GM19328 (cell line): ENCODE measurements around the gene BMP2K.

Source experiments
- ATAC-seq: cut with Tn5 transposase; IDR thresholded peaks from one replicate; pipeline ENCODE4 v1.9.1; 2021; ENCODE audit warnings: mild to moderate bottlenecking, moderate library complexity; ENCODE audit not compliant: unreplicated experiment

Gene BMP2K

DNA sequence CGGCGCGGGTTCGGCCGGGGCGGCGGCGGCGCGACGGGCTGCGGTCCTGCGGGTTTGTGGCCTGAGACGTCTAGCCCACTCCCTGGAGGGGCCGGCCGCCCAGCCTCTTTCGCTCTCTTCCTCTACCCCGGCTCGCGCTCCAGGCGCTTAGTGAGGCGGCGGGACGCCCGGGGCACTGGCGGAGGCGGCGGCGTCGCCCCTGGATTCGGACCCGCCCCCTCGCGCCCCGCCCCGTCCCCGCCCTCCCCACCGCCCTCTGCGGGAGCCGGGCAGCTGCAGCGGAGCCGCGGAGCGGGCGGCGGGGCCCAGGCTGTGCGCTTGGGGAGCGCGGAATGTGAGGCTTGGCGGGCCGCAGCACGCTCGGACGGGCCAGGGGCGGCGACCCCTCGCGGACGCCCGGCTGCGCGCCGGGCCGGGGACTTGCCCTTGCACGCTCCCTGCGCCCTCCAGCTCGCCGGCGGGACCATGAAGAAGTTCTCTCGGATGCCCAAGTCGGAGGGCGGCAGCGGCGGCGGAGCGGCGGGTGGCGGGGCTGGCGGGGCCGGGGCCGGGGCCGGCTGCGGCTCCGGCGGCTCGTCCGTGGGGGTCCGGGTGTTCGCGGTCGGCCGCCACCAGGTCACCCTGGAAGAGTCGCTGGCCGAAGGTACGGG, at the start of gene BMP2K:
Gene BMP2K (plus strand): TSS at position 272 of the 650 bp plus-strand sequence. CDS start 194 bp downstream, at position 466.
- ATAC-seq: peak; percentile 76

DNA sequence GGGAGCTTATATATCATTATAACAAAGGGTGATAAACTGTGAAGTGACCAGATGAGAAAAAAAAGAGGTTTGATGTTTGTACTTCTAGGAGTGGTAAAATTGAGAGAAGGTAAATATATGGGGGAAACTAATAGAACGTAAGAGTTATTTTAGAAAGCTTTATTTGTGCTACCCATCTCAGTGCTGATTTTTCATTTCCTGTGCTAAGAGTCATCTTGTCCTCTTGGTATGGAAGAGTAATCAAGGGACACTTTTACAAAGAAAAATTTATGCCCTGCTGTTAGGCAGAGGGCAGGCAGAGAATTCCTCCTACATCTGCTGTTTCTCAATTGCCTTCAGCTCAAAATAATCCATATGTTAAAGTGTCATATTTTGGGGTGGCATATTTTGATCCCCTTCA, 49.6 kb upstream of the BMP2K start:
- ATAC-seq: no peak

DNA sequence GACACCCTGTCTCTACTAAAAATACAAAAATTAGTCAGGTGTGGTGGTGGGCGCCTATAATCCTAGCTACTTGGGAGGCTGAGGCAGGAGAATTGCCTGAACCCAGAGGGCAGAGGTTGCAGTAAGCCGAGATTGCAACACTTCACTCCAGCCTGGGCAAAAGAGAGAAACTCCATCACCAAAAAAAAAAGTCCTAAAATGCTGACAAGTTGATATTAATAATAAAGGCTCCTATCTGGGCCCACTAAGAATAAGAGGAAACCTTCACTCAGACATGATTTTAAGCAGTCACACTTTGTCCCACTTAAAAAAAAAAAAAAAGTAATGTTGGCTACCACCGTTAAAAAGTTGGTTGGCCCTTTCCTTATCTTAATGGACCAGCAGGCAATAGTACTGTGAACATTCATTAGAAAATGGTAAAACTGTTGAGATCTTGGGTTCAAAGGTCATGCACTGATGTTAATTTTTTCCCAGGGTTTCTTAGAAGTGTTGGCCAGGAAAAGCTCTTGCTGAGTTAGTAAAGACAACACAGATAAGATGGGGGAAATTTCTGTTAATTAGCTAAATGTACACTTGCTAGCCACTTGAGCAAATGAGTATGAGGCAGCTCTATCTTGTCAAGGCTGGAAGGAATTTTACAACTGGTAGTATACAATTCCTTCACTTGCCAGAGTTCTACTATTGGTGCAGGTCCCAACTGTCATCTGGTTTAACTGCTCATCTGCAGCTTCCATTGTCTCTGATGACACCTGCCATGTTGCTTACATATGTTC, 43.6 kb upstream of the BMP2K start:
- no peak for ATAC-seq

DNA sequence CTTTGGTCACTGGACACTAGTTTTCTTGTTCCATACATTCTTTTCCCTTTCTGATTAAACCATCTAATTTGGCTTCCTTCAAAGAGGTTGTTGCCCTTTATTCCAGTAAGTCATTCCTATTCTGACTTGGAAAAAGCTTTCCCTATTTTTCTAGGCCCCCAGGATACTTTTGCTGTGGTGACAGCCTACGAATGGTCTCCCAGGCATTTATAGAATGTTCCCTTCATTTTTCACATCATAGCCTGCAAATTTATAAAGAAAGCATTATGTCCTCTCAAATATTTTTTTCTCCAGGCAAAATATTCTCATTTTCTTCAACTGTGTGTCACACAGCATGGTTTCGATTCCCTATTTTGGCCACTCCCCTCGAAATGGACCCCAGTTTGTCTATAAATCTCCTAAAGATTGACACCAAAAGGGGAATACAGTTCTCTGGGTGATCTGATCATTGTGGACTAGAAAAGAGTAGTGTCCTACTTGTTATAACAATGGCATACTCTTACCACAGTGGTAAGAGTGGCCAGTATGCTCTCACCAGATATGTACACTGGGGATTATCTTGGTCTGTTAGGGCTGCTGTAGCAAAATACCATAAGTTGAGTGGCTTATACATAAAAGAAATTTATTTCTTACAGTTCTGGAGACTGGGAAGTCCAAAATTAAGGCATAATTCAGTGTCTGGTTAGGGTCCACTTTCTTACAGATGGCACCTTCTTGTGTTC, 41.5 kb upstream of the BMP2K start:
- no peak for ATAC-seq

DNA sequence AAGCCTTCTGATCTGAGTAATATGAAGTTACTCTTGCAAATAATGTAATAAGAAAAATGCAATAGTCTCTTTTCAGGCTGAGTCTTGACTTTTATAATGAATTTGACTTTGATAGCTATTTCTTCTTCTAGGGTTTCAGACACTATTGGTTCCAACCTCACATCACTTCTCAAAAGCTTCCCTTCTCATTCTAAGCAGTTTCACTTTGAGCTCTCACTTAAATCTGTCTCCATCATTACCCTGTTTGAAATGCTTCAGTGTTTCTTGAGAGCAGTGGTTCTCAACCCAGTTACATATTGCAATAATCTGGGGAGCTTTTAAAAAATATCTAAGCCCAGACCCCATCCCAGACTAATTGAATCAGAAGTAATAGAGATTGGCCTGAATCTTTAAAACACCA, 40.5 kb upstream of the BMP2K start:
- ATAC-seq: no peak

DNA sequence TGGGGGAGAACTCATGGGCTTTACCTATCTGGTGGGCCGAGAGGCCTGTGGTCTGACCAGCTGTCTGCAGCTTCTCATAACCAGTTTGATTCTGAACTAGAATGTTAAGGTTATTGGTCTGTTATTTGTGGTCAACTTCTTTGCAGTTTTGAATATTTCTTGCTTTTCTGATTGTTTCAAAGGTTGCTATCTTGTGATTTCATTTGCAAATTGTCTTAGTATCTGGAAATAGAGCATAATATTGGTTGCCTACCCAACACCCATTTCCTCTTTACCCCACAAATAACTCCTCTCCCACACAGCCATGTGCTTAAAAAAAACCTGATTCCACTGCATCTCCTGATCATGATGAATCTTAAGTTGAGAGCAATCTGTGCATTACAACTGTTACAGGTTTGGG, 39.1 kb upstream of the BMP2K start:
- ATAC-seq: peak; percentile 65

DNA sequence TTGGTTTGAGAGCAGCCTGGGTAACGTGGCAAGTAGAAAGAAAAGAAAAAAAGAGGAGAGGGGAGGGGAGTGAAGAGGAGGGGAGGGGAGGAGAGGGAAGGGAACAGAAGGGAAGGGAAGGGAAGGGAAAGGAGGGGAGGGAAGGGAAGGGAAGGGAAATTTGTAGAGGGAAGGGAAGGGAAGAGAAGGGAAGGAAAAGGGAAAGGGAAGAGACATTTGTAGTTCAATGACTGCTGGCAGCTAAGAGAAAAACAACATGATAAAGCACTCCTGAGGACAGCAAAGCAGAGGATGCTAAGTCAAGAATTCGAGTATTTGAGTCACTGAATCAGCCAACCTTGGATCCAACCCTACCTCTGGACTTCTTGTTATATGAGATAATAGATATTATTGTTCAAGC, 38.2 kb upstream of the BMP2K start:
- no peak for ATAC-seq

DNA sequence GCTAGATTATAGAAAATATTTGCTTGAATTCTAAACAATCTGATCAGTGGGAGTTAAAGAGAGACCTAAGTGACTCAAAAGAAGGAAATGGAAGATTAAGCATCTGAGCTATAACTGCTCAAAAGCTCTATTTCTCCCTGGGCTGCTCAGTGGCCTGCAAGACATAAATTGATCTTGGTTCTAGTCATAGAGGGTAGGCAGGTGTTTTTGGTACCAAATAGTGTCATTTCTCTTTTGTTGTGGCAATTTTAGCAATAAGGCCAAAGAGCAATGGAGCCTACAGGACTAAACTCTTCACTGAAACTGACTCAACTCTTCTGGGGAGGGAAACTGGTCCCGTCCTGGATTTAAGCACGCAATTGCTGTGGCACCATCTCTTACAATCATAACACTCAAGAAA, 33.9 kb upstream of the BMP2K start:
- peak; percentile 60 for ATAC-seq

DNA sequence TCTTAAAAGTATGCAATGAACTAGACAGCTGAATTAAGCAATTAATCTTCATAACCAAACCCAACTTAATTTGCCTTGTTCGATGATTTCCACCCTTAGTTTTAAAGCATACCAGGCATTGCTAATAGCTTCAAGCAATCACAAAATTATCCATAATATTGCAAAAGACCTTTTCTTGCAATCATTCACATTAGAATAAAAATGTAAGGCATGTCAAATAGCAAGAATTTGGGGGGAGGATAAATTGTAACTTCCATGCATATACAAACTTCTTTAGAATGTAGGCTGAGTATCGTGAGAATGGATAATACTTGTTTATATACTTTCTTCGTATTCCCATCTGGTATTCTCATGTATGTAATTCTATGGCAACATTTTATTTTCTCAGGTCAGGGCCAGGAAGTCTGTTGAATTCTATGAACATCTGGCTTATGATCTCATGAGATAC, 28.7 kb upstream of the BMP2K start:
- ATAC-seq: no peak

DNA sequence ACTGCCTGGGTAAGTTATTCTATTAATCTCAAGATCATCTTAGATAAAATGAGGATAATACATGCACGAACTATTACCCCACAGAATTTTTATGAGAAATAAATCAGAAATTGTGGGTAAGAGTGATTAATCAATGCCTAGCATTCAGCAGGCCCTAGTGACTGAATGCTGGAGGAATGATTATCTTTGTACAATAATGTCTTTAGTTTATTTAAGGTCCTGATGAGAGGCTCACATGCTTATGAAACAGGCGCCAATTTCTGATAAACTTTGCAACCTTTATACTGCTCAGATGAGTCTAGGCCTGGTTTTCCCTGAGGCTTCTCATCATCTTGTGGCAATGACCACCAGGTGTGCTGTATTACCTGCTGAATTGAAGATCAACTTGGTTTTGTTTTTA, 27.8 kb upstream of the BMP2K start:
- ATAC-seq: no peak

DNA sequence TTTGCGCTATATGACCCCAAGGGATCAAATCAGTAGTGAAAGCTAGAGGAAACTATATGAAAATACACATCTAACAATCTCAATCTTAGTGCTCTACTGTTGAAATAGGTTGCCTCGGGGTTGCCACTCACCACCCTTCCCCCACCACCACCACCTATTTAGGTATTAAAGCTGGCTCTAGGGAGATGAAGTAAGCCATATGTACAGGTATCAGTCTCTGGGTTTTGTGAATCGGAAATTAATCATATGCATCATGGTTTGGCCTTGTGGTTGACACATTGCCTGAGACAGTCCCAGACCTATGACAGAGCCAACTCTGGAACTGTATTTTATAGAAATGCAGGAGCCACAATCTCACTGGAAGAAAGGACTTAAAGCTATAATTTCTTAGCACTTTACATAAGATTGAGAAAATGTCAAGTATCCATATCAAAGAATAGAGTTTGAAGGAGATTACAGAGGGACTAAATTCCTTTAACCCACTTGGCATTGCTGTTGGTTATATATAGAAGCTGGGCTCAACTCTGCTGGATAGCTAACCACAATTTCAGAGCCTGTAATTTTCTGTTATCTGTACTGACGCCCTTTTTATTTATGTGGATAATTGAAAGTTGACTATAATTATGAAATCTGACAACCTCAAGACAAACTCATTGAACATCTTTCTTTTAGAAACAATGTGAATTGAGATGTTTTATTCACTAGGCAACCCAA, 26.7 kb upstream of the BMP2K start:
- ATAC-seq: no peak

DNA sequence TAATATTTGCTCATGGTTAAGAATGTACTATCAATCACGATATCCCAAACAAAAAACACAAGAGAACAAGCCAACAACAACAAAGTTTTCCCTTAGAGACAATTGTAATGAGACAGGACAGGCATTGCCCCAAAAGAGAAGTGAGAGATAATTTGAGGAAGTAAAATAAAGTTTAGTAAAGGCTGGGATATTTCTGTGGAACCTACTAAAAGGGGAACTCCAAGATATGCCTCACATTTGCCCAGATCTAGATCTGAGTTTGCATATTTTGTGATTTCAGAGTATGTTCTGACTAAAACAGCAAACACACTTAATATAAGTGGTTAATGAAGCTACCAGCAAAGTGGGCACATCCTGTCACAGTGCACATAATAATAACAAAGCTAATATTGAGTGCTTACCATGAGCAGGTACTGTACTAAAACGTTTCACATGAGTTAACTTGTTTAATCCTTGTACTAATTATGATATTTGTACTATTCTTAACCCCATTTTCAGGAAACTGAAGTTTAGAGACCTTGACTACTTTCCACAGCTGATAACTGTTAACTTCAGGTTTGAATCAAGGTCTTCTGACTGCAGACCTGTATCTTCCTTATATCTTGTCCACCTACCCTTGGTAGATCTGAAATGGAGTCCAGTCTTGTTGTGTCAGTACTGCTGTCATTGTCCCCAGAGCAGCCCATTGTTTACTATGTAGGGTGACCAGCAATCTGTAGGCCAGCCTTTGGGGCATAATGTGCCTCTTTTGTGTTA, 26.0 kb upstream of the BMP2K start:
- ATAC-seq: peak; percentile 71

DNA sequence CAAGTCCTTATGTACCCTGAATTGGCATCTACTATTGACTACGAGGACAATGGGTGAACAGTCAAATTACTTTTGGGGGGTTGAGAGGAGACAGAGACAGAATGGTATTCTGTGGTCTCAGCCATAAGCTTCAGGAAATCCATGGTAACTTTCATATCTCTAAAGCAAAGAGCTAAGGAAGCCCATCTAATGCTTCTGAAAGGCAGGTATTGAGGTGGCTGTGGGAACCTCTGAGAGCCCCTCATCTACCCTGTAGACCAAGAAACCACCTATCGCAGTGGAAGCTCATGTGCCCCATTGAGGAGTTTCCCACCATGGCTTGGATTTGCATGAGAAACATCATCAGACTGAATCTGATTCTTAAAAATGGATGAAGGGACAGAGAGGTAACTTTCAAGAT, 23.1 kb upstream of the BMP2K start:
- ATAC-seq: no peak

DNA sequence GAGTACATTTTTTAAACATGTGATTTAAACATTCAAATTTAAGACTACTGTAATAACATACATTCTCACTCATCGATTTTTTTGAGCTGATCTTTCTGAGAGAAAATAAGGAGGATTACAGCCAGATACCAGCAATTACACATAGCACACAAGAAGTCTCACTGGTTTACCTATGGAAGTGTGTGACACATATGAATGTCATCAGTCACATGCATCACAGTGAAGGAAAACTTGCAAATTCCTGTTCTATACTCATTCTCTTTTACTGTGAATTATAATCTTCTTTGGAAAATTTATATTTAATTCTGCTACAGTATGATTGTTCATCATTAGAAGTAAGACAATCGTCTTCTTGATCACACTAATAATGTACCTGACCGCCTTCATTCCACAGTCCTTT, 21.3 kb upstream of the BMP2K start:
- ATAC-seq: no peak

DNA sequence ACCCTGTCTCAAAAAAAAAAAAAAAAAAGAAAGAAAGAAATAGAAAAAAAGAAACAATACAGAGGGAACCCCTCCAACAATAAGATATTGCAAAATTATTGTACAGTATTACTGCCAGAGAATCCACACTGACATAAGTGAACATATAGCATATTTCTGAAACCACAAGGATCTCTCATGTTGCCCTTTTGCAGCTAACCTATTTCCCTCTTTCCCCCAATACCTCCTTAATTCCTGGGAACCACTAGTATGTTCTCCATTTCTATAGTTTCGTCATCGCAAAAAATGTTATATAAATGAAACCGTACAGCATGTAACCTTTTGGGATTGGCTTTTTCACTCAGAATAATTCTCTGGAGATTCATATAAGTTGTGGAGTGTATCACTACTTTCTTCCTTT, 20.0 kb upstream of the BMP2K start:
- ATAC-seq: no peak

DNA sequence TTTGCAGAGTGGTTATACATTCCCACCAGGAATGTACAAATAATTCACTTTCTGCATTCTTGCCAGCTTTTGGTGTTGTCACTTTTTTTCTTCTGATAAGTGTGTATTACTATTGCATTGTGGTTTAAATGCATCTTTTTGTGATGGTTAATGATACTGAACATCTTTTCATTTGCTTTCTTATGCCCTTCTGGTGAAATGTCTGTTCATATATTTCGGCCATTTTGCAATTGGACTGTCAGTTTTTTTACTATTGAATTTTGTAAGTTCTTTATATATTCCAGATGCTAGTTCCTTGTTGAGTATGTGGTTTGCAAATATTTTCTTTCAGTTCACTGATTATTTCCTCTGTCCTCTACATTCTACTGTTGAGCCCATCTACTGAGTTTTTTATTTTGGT, 19.4 kb upstream of the BMP2K start:
- no peak for ATAC-seq

DNA sequence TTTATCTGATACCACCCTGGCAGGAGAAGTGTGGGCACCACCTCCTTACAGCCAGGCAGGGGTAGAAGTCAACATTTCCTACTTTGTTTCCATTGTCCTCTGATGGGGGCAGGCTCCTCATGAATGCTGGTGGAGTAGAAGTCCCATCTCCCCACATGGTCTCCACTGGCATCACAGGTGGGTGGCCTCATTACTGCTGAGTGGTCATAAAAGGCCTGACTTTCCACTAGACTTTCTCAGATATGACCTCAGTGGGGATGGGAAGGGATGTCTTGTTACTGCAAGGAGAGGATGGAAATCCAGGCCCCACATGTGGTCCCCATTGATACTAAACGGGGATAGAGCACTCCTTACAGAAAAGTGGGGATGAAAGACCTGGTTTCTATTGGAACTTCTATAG, 18.6 kb upstream of the BMP2K start:
- no peak for ATAC-seq

DNA sequence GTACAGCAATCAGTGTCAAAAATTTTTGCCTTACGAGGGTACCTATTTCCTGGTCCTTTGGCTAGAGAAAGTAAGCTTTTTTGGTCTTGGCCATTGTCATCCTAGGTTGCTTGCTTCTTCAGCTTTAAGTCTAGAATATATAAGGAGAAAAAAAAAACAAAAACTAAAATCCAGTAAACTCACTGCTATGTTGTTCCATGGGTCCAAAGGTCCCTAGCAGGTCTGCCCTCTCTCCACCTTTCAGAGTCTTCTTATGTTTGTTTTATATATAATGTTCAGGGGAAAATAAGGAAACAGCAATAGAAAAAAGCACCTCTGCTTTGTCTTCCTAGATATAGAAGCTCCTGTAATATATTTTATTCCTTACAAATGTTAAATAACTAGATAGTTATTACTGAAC, 18.1 kb upstream of the BMP2K start:
- no peak for ATAC-seq

DNA sequence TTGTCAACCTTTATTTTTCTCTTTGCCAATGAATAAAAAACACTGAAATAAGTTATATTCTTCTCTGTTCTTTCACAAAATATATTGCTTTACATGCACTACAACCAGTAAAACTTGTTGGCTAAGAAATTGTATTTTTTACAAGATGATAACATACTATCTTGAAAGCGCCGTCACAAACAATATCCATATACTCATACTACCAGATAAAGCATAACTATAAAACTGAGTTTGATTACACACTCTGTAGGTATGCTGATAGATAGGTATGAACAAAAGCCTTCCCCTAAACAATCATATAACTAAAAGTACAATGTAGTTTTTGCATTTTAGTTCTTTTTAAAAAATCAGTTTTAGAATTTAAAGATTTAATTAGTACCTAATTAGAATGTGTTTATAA, 13.6 kb upstream of the BMP2K start:
- no peak for ATAC-seq

DNA sequence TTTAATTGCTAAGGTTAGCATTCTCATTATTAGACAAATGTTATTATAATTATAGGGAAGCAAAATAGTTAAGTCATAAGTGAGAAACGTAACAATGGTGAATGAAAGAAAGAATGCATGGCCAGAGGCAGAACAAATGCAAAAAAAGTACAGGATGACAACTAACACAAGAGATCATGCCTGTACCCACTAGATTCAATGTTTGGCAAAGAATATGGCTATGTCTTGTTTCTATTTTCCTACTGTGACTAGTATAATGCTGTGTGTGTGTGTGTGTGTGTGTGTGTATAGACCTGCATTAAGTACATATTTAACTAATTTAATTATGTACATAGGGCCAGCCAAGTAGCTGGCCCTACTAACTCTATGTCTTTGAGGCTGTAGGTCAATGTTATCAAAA, 12.9 kb upstream of the BMP2K start:
- no peak for ATAC-seq
